ENCODE data around the gene PEAR1.
A peak's percentile ranks its signal among the peaks of the same experiment; 100 is the strongest.
"Not testable (repeated sequence)": the region's sequence is repeated elsewhere in the genome, so short reads cannot be mapped to it uniquely, and the experiment has no call there.

The PEAR1 gene

DNA sequence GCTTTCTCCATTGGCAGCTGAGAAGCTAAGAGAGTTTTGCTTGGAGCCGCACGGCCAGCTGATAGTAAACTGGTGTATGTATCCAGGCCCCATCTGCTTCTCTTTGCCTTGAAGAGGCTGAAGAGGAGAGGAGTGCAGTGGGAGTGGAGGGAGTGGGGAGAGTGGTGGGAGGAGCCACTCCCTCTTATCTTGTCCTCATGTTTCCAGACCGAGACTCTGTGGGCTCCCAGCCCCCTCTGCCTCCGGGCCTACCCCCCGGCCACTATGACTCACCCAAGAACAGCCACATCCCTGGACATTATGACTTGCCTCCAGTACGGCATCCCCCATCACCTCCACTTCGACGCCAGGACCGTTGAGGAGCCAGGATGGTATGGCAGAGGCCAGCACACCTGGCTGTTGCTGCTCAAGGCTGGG lies 20.9 kb downstream of the PEAR1 start:
- no peak overlapping the region for H3K4me3 ChIP-seq (ENCODE audit: low read depth, low read length)

DNA sequence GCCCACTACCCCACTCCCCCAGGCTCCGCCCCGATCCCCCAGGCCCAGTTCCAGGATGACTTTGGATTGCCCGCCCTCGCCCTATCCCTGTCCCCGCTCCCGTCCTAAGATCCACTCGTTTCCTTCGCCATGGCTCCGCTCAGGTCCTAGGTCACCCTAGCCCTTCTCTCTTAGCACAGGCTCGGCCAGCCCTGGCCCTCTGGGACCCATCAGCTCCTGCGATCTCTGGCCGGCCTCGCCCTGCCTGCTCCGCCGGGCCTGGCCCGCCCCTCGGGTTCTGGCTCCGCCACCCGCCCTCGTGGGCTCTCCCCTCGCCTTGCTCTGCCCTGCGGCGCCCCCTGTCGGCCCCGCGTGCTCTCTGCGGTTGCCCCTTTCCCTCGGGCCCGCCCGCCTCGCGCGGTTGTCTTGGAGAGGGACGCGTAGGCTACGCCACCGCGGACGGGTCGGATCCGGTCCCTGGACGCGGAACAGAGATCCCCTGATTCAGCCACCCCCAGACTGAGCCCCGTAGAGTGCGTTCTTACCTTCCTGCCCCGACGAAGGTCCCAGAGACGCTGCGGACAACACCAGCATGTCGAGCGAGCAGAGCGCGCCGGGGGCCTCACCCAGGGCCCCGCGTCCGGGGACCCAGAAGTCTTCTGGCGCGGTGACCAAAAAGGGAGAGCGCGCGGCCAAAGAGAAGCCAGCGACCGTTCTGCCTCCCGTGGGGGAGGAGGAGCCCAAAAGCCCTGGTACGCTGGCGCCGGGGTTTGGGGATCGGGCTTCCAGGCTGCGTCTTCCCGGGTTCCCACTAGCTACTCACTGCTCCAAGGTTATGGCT lies 26.9 kb downstream of the PEAR1 start, which contains the start of gene LRRC71:
TSS of gene LRRC71 (plus strand) at position 400 of the 820 bp plus-strand sequence. CDS start at position 572, 172 bp downstream.
- peak within 1 kb of the TSS; percentile 39 for H3K4me3 ChIP-seq (ENCODE audit: low read depth, low read length)

DNA sequence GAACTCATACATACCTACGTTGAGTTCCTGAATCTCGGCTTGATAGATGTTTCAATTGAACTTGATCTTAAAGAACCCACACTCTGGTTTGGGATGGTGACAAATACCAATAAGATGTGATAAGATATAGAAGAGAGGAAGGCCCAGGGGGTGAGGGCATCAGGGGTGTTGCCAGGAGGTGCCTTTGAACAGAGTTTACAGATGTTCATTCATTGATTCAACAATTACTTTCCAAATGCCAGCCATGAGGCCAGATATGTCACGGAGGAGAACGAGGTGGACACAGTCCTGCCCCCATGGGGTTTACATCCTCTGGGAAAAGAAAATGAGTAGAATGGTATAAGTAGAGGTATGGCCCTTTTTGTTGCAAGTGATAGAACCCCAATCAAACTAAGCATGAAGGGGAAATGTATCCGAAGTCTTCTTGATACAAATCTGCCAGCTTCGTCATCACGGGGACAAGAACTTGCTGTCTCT lies 27.6 kb downstream of the PEAR1 start:
- H3K4me3 ChIP-seq (ENCODE audit: low read depth, low read length) = peak overlapping the region; percentile 35

- H3K4me3 ChIP-seq (ENCODE audit: low read depth, low read length) = peak overlapping the region; percentile 9
Observed at GRCh38 chr1:156922986-156923669, 29.6 kb downstream of the PEAR1 start.

DNA sequence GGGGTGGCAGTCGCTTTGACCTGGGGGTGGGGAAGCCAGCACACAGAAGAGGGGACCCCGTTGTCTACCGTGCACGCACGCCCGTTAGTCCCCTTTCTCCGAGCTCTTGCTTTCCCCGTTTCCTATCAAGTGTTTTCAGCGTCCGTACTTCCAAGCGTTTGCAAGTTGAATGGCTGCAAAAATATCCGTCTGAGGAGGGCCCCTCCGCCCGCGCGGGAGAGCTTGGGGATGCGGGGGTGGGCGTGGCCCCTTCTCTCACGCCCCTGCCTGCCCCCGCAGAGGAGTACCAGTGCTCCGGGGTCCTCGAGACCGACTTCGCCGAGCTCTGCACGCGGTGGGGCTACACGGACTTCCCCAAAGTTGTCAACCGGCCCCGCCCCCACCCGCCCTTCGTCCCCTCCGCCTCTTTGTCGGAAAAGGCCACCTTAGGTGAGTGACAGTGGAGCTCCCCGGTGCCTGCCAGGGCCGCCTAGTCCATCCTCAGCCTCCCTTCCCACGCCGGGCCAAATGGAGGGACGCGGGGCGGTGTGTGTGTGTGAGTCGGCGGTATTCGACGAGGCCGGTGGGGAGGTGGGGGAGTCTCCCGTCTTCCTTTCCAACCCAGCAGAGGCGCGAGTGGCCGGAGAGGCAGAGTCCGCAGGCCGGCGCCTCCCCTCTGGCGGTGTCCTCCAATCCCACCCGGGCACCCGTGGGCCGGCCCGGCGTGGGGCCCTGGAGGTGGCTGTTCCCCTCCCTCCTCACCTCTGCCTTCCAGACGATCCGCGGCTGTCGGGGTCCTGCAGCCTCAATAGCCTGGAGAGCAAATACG lies 30.4 kb downstream of the PEAR1 start:
- peak overlapping the region; percentile 25 for H3K4me3 ChIP-seq (ENCODE audit: low read depth, low read length)

DNA sequence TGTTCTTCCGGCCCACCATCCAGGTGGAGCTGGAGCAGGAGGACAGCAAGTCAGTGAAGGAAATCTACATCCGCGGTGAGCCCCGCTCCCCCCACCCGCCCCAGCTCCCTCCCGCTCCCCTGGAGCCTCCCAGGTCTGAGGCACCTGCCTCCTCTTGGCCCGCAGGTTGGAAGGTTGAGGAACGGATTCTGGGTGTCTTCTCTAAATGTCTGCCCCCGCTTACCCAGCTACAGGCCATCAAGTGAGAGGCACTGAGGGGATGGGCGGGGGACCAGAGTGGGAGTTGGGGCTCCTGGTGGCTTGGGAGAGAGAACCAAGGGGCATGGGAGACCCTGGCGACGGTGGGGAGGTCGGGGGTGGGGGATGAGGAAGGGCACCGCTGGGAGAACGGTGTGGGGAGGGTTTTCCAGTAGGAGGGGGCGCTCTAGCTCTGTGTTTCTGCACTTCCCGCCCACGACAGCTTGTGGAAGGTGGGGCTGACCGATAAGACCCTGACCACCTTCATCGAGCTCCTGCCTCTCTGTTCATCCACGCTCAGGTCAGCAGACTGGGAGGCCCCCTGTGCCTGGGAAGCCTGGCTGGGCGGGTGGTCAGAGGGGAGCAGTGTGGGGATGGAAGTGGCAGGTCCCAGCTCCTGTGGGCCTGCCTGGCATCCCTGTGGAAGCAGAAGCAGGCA lies 31.1 kb downstream of the PEAR1 start:
- H3K4me3 ChIP-seq (ENCODE audit: low read depth, low read length) = peak overlapping the region; percentile 25

DNA sequence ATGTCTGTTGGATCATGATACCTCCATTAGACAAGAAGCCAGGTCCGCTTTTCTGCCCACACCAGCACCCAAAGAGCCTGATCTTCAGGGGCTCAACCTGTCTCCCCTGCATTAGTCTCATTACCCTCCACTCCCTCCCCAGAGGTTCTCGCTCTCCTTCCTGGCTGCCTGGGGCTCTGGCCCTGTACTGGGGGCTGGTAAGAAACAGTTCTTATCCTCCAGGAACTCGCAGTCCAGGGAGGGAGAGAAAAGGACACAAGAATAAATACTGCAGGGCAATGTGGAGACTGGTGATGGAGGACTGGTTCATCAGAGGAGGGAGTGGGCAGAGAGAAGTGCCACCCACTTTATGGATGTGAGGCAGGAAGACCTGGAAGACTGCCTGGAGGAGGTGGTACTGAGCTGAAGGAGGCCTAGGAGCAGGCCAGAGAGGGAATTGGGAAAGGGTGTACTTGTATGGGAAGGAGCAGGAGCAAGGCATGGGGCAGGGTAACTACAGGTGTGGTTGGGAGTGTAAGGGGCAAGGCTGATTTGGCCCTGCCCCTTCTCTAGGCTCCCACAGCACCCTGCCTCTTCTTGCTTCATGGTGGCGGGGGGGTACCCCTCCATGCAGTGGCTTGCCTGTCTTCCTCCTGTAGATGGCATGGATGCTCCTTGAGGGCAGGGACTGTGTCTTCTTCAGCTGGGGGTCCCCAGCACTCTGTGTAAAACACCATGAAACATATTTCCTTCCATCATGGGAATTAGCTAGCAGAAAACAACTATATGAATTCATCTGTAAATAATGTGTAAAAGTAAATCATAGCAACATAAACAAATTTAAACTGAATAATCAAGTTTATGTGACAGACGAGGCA lies 31.9 kb downstream of the PEAR1 start:
- no peak overlapping the region for H3K4me3 ChIP-seq (ENCODE audit: low read depth, low read length)

DNA sequence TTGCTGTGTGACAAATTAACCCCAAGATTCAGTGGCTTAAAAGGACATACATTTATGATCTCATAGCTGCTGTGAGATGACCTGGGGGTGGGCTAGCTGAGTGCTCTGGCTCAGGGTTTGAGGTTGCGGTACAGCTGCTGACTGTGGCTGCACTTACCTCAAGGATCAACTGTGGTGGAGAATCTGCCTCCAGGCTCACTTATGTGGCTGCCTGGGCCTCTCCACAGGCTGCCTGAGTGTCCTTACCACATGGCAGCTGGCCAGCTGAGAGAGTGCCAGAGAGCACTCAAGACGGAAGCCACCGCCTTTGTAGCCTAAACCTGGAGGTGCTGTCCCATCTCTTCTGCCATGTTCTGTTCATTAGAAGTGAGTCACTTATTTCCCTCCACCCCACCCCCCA lies 32.7 kb downstream of the PEAR1 start:
- no peak overlapping the region for H3K4me3 ChIP-seq (ENCODE audit: low read depth, low read length)

DNA sequence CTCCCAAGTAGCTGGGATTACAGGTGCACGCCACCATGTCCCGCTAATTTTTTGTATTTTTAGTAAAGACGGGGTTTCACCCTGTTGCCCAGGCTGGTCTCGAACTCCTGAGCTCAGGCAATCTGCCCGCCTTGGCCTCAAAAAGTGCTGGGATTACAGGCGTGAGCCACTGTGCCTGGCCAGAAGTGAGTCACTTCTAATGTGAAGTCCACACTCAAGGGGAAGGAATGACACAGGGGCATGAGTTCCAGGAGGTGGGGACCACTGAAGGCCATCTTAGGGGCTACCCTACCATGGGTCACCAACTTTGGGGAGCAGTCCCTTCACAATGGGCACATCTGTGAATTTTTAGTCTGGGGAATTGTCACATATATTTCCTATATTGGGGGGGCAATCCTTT lies 33.2 kb downstream of the PEAR1 start:
- not testable (repeated sequence) for H3K4me3 ChIP-seq (ENCODE audit: low read depth, low read length)

GRCh38 chr1:156927215-156928042 lies 33.9 kb downstream of the PEAR1 start:
- peak overlapping the region; percentile 47 for H3K4me3 ChIP-seq (ENCODE audit: low read depth, low read length)

GRCh38 chr1:156928043-156928602 lies 34.6 kb downstream of the PEAR1 start:
- H3K4me3 ChIP-seq (ENCODE audit: low read depth, low read length) = no peak overlapping the region

DNA sequence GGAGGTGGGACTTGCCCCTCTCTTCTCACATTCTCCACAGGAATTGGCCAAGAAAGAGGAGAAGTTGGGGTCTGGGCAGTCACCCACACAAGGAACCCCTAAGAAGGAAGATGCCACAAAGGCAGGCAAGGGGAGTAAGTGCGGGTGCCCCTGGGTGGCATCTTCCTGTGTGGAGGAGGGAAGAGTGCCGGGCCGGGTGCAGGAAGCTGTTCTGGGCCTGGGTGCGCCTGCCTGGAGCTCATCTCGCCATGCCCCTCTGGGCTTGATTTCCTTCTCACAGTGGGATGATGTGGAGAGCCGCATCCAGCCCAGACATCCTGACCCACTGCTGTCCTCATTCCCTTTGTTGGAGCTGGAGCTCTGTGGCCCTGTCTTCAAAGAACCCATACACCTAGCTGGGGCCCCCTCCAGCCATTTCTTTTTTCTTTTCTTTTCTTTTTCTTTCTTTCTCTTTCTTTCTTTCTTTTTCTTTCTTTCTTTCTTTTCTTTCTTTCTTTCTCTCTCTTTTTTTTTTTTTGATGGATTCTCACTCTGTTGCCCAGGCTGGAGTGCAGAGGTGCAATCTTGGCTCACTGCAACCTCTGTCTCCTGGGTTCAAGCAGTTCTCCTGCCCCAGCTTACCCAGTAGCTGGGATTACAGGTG lies 36.2 kb downstream of the PEAR1 start:
- H3K4me3 ChIP-seq (ENCODE audit: low read depth, low read length) = no peak overlapping the region

GRCh38 chr1:156930483-156930882 lies 37.0 kb downstream of the PEAR1 start:
- no peak overlapping the region for H3K4me3 ChIP-seq (ENCODE audit: low read depth, low read length)

- no peak overlapping the region for H3K4me3 ChIP-seq (ENCODE audit: low read depth, low read length)
Observed at GRCh38 chr1:156931211-156931952, 37.9 kb downstream of the PEAR1 start.

GRCh38 chr1:156931974-156932710 lies 38.6 kb downstream of the PEAR1 start:
- H3K4me3 ChIP-seq (ENCODE audit: low read depth, low read length) = no peak overlapping the region

DNA sequence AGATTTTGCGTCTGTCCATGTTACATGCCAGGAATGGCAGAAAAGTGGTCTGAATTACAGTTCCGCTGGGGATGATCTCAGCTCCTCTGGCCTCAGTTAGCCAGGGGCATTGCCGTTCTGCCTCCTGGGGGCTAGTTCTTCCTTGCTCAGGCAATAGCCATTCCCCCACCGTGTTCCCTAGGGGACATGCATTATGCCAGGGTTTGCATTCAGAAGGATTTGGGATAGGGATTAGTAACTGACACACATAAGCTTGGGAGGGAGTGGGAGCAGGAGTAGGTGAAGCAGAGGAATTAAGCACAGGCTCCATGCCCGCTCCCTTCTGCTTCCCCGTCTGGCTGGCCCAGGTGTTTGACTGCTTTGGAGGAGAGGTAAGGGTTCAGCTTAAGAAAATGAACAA lies 39.6 kb downstream of the PEAR1 start:
- H3K4me3 ChIP-seq (ENCODE audit: low read depth, low read length) = no peak overlapping the region
